Stimulated activated CD4-positive, alpha-beta T cell treated with anti-CD3 and anti-CD28 coated beads, Interleukin-1b, Interleukin-23, amount 100 ng/mL, for 24 hours (primary cell): ENCODE results near the gene SAMD4A.

Experiments
- DNase-seq, 4 experiments: peaks; one replicate each; pipeline ENCODE4 v3.0.0-alpha.2; 2020; ENCODE audit warnings: low read depth in 4 of 4, low spot score in 1 of 4

Gene SAMD4A

GRCh38 chr14:54777395-54777794, 210.5 kb downstream of the SAMD4A start:
- DNase-seq: no peak

GRCh38 chr14:54778618-54779345, 211.9 kb downstream of the SAMD4A start:
- no peak for DNase-seq

- no peak for DNase-seq
These were observed 214.2 kb downstream of the SAMD4A start for GRCh38 chr14:54781080-54781479.

GRCh38 chr14:54781961-54782750, 215.2 kb downstream of the SAMD4A start:
- DNase-seq: no peak

GRCh38 chr14:54782751-54783659, 216.1 kb downstream of the SAMD4A start:
- no peak for DNase-seq

GRCh38 chr14:54783660-54784015, 216.7 kb downstream of the SAMD4A start:
- DNase-seq: no peak

GRCh38 chr14:54784060-54784459, 217.1 kb downstream of the SAMD4A start:
- no peak for DNase-seq

- DNase-seq: no peak
These were observed 217.7 kb downstream of the SAMD4A start for GRCh38 chr14:54784657-54785056.

GRCh38 chr14:54785136-54785777, 218.3 kb downstream of the SAMD4A start:
- DNase-seq: no peak

GRCh38 chr14:54785778-54786770, 219.1 kb downstream of the SAMD4A start:
- no peak for DNase-seq

GRCh38 chr14:54786838-54787237, 219.9 kb downstream of the SAMD4A start:
- DNase-seq: no peak

GRCh38 chr14:54787261-54787660, 220.3 kb downstream of the SAMD4A start:
- no peak for DNase-seq

- DNase-seq: no peak
These were observed 221.8 kb downstream of the SAMD4A start for GRCh38 chr14:54788701-54789100.

GRCh38 chr14:54789166-54789565, 222.2 kb downstream of the SAMD4A start:
- DNase-seq: no peak

GRCh38 chr14:54789781-54790480, 223.0 kb downstream of the SAMD4A start:
- no peak for DNase-seq

- no peak for DNase-seq
These were observed 224.1 kb downstream of the SAMD4A start for GRCh38 chr14:54791001-54791400.

GRCh38 chr14:54792288-54792687, 225.4 kb downstream of the SAMD4A start:
- DNase-seq: no peak

GRCh38 chr14:54794159-54794558, 227.2 kb downstream of the SAMD4A start:
- DNase-seq: no peak

- no peak for DNase-seq
These were observed 227.9 kb downstream of the SAMD4A start for GRCh38 chr14:54794796-54795195.
